GM12878 (cell line): ENCODE measurements around the gene NACC1. TPM values are rescaled to one million over a fixed set of nuclear protein-coding genes. Genes with fewer than 3 reads are reported as not detected.

Experiments used
- ATAC-seq: fragments of 200-7000 bp; cut with Tn5 transposase; 3 replicates; pipeline ENCODE4 v1.9.1; 2020; ENCODE audit warnings: mild to moderate bottlenecking, moderate library complexity
- BruUV-seq: library from RNA; stranded (reverse); fragments of 400-500 nt; replicated peaks from 2 replicates; lab custom pipeline; 2021; lab: Mats Ljungman, UMichigan
- CTCF ChIA-PET: fragments of 300-600 bp; sonication (Branson Sonifier 250); formaldehyde crosslinking; extraction: SDS; loops from one replicate; lab custom pipeline; 2021; ENCODE audit warnings: inconsistent platforms; lab: Yijun Ruan, JAX
- POLR2A ChIA-PET: fragments of 350-600 bp; formaldehyde crosslinking; extraction: SDS; loops from one replicate; lab custom pipeline; 2021; ENCODE audit warnings: inconsistent platforms; lab: Charles Lee
- RAD21 ChIA-PET: fragments of 300-600 bp; sonication (Branson Sonifier 250); formaldehyde crosslinking; loops from one replicate; lab custom pipeline; 2023; ENCODE audit warnings: antibody characterized with exemption; ENCODE audit not compliant: unreplicated experiment; lab: Charles Lee
- SMC1A ChIA-PET: fragments of 300-600 bp; sonication (Branson Sonifier 250); formaldehyde crosslinking; loops from one replicate; lab custom pipeline; 2023; ENCODE audit not compliant: unreplicated experiment, uncharacterized antibody; lab: Charles Lee
- DNase-seq: peaks from one replicate; pipeline ENCODE4 v3.0.0-alpha.2; 2011; ENCODE audit warnings: low read depth, low spot score
- FAIRE-seq: peaks from 3 replicates; lab custom pipeline; 2011; peaks lifted over from hg19 to GRCh38; lab: Jason Lieb, UNC
- H2AFZ ChIP-seq: 2 replicates; pipeline ENCODE4 v1.6.0; 2011; ENCODE audit warnings: low read depth, low read length, control low read depth; ENCODE audit not compliant: control insufficient read depth
- H3K27ac ChIP-seq: 2 replicates; pipeline ENCODE4 v1.5.1; 2011; ENCODE audit warnings: control low read depth; ENCODE audit not compliant: control insufficient read depth, insufficient read depth
- H3K27me3 ChIP-seq, 2 experiments: replicated peaks in 1 of 2; 2 replicates each; pipeline versions ENCODE4 v1.6.0 to v1.6.1; 2011; ENCODE audit warnings: low read length in 1 of 2; ENCODE audit not compliant: control insufficient read depth in 2 of 2, insufficient read depth in 2 of 2
- H3K36me3 ChIP-seq, 2 experiments: 2 replicates each; pipeline ENCODE4 v1.5.1; 2011; ENCODE audit warnings: low read length in 1 of 2; ENCODE audit not compliant: control insufficient read depth in 2 of 2, insufficient read depth in 2 of 2
- H3K4me1 ChIP-seq: 2 replicates; pipeline ENCODE4 v1.6.1; 2011; ENCODE audit warnings: mild to moderate bottlenecking, low read length, moderate library complexity, mixed read lengths; ENCODE audit not compliant: control insufficient read depth, insufficient read depth
- H3K4me2 ChIP-seq: 2 replicates; pipeline ENCODE4 v1.6.0; 2011; ENCODE audit warnings: control low read depth; ENCODE audit not compliant: control insufficient read depth, insufficient read depth
- H3K4me3 ChIP-seq: fragments of 200-600 bp; sonication (generic); 2 replicates; pipeline ENCODE4 v1.5.1; 2016
- H3K79me2 ChIP-seq: 2 replicates; pipeline ENCODE4 v1.6.0; 2011; ENCODE audit warnings: low read length; ENCODE audit not compliant: control insufficient read depth, insufficient read depth
- H3K9ac ChIP-seq: 2 replicates; pipeline ENCODE4 v1.8.0; 2011; ENCODE audit warnings: low read length, control low read depth, mixed read lengths; ENCODE audit not compliant: control insufficient read depth, insufficient read depth
- H3K9me3 ChIP-seq: replicated peaks from 3 replicates; pipeline ENCODE4 v1.5.1; 2011; ENCODE audit warnings: mild to moderate bottlenecking, low read length; ENCODE audit not compliant: control insufficient read depth, insufficient read depth
- H4K20me1 ChIP-seq: 2 replicates; pipeline ENCODE4 v1.6.0; 2011; ENCODE audit not compliant: control insufficient read depth, insufficient read depth
- CREB1 ChIP-seq: IDR thresholded peaks from 2 replicates; pipeline ENCODE4 v1.6.1; 2012; ENCODE audit warnings: low read depth, mild to moderate bottlenecking, inconsistent platforms
- CTCF ChIP-seq, 3 experiments: IDR thresholded peaks in 2 of 3; conservative IDR thresholded peaks in 1 of 3; 2 replicates each; pipeline ENCODE4 v1.5.1; 2011; ENCODE audit warnings: low read depth in 3 of 3, low read length in 3 of 3, mild to moderate bottlenecking in 3 of 3, control low read depth in 2 of 3, moderate library complexity in 2 of 3, inconsistent platforms in 1 of 3, mixed read lengths in 1 of 3; ENCODE audit not compliant: control insufficient read depth in 2 of 3, insufficient read depth in 1 of 3; ENCODE audit errors: extremely low read depth in 1 of 3
- HDGF ChIP-seq: fragments of 450-650 bp; IDR thresholded peaks from 2 replicates; pipeline ENCODE4 v1.6.1; 2016; ENCODE audit warnings: antibody characterized with exemption
- IRF3 ChIP-seq: fragments of 450-650 bp; IDR thresholded peaks from 2 replicates; pipeline ENCODE4 v1.6.1; 2014; ENCODE audit warnings: mild to moderate bottlenecking
- KDM1A ChIP-seq: fragments of 200-600 bp; sonication (generic); IDR thresholded peaks from 2 replicates; pipeline ENCODE4 v1.6.1; 2016; ENCODE audit warnings: borderline replicate concordance
- KLF5 ChIP-seq: fragments of 450-650 bp; IDR thresholded peaks from 2 replicates; pipeline ENCODE4 v1.6.1; 2014; ENCODE audit warnings: mild to moderate bottlenecking; ENCODE audit not compliant: partially characterized antibody
- LARP7 ChIP-seq: fragments of 450-650 bp; IDR thresholded peaks from 2 replicates; pipeline ENCODE4 v1.6.1; 2017; ENCODE audit warnings: mild to moderate bottlenecking
- MTA2 ChIP-seq: fragments of 450-650 bp; IDR thresholded peaks from 2 replicates; pipeline ENCODE4 v1.6.1; 2016; ENCODE audit warnings: low read depth, mild to moderate bottlenecking, moderate library complexity
- NBN ChIP-seq: fragments of 450-650 bp; IDR thresholded peaks from 2 replicates; pipeline ENCODE4 v1.6.1; 2016
- NR2F1 ChIP-seq: fragments of 450-650 bp; conservative IDR thresholded peaks from 2 replicates; pipeline ENCODE4 v1.6.1; 2017; ENCODE audit warnings: mild to moderate bottlenecking
- SMARCA5 ChIP-seq: fragments of 450-650 bp; IDR thresholded peaks from 2 replicates; pipeline ENCODE4 v1.6.1; 2017; ENCODE audit warnings: mild to moderate bottlenecking
- SPI1 ChIP-seq: IDR thresholded peaks from 2 replicates; pipeline ENCODE4 v1.6.1; 2011; ENCODE audit warnings: low read depth, mild to moderate bottlenecking, low read length, moderate library complexity, borderline replicate concordance; ENCODE audit not compliant: insufficient read depth
- SUZ12 ChIP-seq: fragments of 200-600 bp; sonication (generic); IDR thresholded peaks from one replicate; pipeline ENCODE4 v1.6.1; 2018; ENCODE audit warnings: antibody characterized with exemption, mild to moderate bottlenecking; ENCODE audit not compliant: unreplicated experiment
- WGBS: methylation state at CpG from one replicate; pipeline ENCODE4 v1.1.6; 2016; ENCODE audit warnings: low lambda C conversion rate; ENCODE audit not compliant: insufficient replicate concordance, insufficient coverage; ENCODE audit errors: missing lambda C conversion rate; 5-methylcytosine and 5-hydroxymethylcytosine counted together
- in situ Hi-C: fragments of 300-500 bp; cut with MboI; formaldehyde crosslinking; loops from 9 replicates; pipeline ENCODE4 v1.14.3; 2018; ENCODE audit warnings: mixed read lengths
- intact Hi-C: fragments of 100-400 bp; cut with micrococcal nuclease; formaldehyde crosslinking; loops from one replicate; pipeline ENCODE4 v1.14.2; 2022; ENCODE audit not compliant: unreplicated experiment
- polyA plus RNA-seq, 11 experiments: library from polyadenylated mRNA; depleted of rRNA in 4 of 11; unstranded in 6 of 11; stranded (reverse) in 5 of 11; fragments of >200 nt; fragmentation: Nextera tagmentation in 4 of 11; fragmentation: Illumina TruSeq in 1 of 11; extraction: Ambion mirVana in 4 of 11; extraction: Trizol in 1 of 11; gene quantifications; 1 replicate in 1 of 11; 2 replicates in 10 of 11; pipeline versions ENCODE4 v1.2.1 to v1.2.3, GENCODE V29; 2011 to 2016; ENCODE audit warnings: inconsistent platforms in 2 of 11, missing spikeins in 2 of 11, low read depth in 1 of 11
- total RNA-seq, 4 experiments: library from RNA; depleted of rRNA in 3 of 4; stranded (reverse); fragments of >200 nt in 3 of 4; fragmentation: Illumina TruSeq in 1 of 4; extraction: Trizol in 1 of 4; gene quantifications; 2 replicates each; pipeline versions ENCODE4 v1.2.1 to v1.2.3, GENCODE V29; 2013 to 2021
- TF ChIP-seq, protein P1 (sequence below): IDR thresholded peaks from 2 replicates; pipeline ENCODE4 v1.6.1; 2012; ENCODE audit warnings: mild to moderate bottlenecking, low read depth, low read length

NACC1 gene
- total and polyA plus RNA-seq, 10 of the 15 experiments (the other 5 are each of a cell fraction or from before 2014, with no cell fraction given), result 0.18 to 120 (median 19.2) TPM

DNA sequence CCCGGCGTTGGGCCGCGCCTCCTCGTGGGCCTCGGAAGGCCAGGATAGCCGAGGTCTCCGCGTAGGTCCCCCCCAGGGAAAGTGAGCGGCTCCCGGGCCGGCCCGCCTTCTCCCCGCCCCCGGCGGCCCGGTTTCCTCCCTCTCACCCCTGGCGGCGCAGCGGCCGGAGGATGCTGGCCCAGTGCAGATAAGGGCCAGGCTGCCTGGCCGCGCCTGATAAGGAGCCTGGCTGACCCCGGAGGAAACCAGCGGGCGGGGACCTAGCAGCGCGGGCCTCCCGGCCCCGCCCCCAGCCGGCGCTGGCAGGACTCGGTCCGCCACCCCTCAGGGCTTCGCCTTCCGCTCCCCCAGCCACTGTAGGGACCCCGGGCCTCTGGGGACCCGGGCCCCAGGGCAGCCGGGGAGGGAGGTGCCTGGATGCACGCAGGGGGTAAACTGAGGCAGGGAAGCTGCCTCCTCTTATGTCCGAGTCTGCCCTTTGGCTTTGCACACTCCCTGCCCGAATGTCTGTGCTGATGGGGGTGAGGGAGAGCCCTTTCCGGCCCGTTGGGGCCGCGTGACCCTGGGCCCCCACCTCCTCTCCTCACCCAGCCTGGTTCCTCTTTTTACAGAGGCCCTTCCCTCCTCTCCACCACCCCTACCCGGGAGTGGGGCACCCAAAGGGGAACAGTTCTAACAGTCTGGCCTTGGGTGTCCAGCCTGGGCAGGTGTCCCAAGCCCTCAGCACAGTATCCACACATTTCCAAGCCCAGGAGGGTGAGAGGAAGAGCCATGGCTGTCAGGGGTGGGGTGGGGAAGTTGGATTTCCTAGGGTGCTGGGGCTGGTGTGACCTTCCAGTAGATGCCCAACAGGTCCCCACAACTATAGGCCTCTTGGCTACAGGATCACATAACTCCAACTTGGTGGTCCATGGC lies 15.1 kb upstream of the NACC1 start, which contains the start of gene LYL1:
TSS of gene LYL1 (minus strand) at position 193 of the 915 bp plus-strand sequence. CDS start 1,687 bp downstream, outside the sequence.
- Histone ChIP-seq H3K9ac (peak within 1 kb of the TSS; percentile 59), H3K27me3 (peaks cover 2% of the 10 kb centered on the region in 2 experiments), H3K4me2 (peak within 1 kb of the TSS; percentile 99), H3K36me3 (peaks cover 0 to 2% of the 10 kb centered on the region in 2 experiments; a peak in 1 of 4 replicates), H3K27ac (peak within 1 kb of the TSS; percentile 90), H3K4me3 (peak within 1 kb of the TSS; percentile 57), H4K20me1 (no peaks in the 10 kb centered on the region), H2AFZ (peak within 1 kb of the TSS; percentile 56), H3K79me2 (peaks cover 5% of the 10 kb centered on the region; the same call in 1 of the 2 replicates), H3K4me1 (peaks cover 50% of the 10 kb centered on the region), H3K9me3 (no peaks in the 10 kb centered on the region; the same call in 2 of the 3 replicates)
- ChIA-PET CTCF (interaction anchor here (1.4 to 3.8 kb wide), 4 partner anchors 9 to 137 kb away, joined by 3 to 13 read pairs (median 12); no protein-coding TSS in a partner anchor), SMC1A (interaction anchor here (0.6 kb wide), 2 partner anchors 104 to 132 kb away, joined by 3 to 6 read pairs; no protein-coding TSS in a partner anchor), RAD21 (interaction anchor here (0.7 to 3.3 kb wide), 3 partner anchors 8 to 160 kb away, joined by 3 to 18 read pairs (median 5); no protein-coding TSS in a partner anchor), POLR2A (interaction anchor here (2.3 kb wide), 1 partner anchor 14 kb away, joined by 7 read pairs; the partner anchor contains the start of genes NACC1 and TRMT1)
- no peak for DNase-seq
- BruUV-seq, result no TSS peak
- intact Hi-C loops (loop anchor here (5.0 kb wide), 2 partner anchors 49 to 159 kb away; partner anchors contain the start of genes IER2 and STX10), in situ Hi-C loops (no loop called here)
- peak; percentile 78 for ATAC-seq
- WGBS, result under 1% methylated on average over 23 of the region's 47 CpGs
- peak; percentile 7 for FAIRE-seq
- TF ChIP-seq CTCF (IDR thresholded peaks at IDR 0.05 in 2 of 3, conservative IDR thresholded peaks at IDR 0.05 in 1 of 3; ENCODE audit: control insufficient read depth in 2 of 3, extremely low read depth in 1 of 3, insufficient read depth in 1 of 3, low read depth in 3 of 3, low read length in 3 of 3) (no peak), NBN (0 out of 2 replicates have a peak, but pooled peaks have one; percentile 67), SUZ12 (no peak), CREB1 (no peak), NR2F1 (peak; percentile 91), KLF5 (no peak), HDGF (peak; percentile 77; the same call in 1 of the 2 replicates), SMARCA5 (peak; percentile 51; the same call in 1 of the 2 replicates), MTA2 (peak; percentile 62), KDM1A (no peak), SPI1 (peak; percentile 94), IRF3 (0 out of 2 replicates have a peak, but pooled peaks have one; percentile 5), LARP7 (peak; percentile 79)
- TF ChIP-seq, protein P1, sequence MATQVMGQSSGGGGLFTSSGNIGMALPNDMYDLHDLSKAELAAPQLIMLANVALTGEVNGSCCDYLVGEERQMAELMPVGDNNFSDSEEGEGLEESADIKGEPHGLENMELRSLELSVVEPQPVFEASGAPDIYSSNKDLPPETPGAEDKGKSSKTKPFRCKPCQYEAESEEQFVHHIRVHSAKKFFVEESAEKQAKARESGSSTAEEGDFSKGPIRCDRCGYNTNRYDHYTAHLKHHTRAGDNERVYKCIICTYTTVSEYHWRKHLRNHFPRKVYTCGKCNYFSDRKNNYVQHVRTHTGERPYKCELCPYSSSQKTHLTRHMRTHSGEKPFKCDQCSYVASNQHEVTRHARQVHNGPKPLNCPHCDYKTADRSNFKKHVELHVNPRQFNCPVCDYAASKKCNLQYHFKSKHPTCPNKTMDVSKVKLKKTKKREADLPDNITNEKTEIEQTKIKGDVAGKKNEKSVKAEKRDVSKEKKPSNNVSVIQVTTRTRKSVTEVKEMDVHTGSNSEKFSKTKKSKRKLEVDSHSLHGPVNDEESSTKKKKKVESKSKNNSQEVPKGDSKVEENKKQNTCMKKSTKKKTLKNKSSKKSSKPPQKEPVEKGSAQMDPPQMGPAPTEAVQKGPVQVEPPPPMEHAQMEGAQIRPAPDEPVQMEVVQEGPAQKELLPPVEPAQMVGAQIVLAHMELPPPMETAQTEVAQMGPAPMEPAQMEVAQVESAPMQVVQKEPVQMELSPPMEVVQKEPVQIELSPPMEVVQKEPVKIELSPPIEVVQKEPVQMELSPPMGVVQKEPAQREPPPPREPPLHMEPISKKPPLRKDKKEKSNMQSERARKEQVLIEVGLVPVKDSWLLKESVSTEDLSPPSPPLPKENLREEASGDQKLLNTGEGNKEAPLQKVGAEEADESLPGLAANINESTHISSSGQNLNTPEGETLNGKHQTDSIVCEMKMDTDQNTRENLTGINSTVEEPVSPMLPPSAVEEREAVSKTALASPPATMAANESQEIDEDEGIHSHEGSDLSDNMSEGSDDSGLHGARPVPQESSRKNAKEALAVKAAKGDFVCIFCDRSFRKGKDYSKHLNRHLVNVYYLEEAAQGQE, result no peak
